Stimulated activated effector memory CD8-positive, alpha-beta T cell treated with anti-CD3 and anti-CD28 coated beads, Interleukin-12 subunit alpha, Interleukin-12 subunit beta, amount 100 ng/mL, for 72 hours (primary cell): Measurements from ENCODE around the gene ANAPC2.
A peak's percentile ranks its signal among the peaks of the same experiment; 100 is the strongest.

Experiments
- ATAC-seq: fragments of 150-1000 bp; cut with Tn5 transposase; 2 replicates; pipeline ENCODE4 v1.10.0; 2021
- DNase-seq, 2 donors: peaks; one replicate each; pipeline ENCODE4 v3.0.0; 2021 to 2022; ENCODE audit warnings: low spot score in 2 of 2
- H3K27ac Mint-ChIP-seq: one replicate; pipeline ENCODE4 v1.8.0; 2022; ENCODE audit warnings: mild to moderate bottlenecking, mixed read lengths
- H3K36me3 Mint-ChIP-seq: one replicate; pipeline ENCODE4 v1.8.0; 2022; ENCODE audit warnings: mild to moderate bottlenecking, mixed read lengths
- H3K4me1 Mint-ChIP-seq: one replicate; pipeline ENCODE4 v1.8.0; 2022; ENCODE audit warnings: mixed read lengths
- H3K4me3 Mint-ChIP-seq: one replicate; pipeline ENCODE4 v1.8.0; 2022; ENCODE audit warnings: mild to moderate bottlenecking, mixed read lengths
- H3K9me3 Mint-ChIP-seq: one replicate; pipeline ENCODE4 v1.8.0; 2022; ENCODE audit warnings: mixed read lengths

Gene ANAPC2

DNA sequence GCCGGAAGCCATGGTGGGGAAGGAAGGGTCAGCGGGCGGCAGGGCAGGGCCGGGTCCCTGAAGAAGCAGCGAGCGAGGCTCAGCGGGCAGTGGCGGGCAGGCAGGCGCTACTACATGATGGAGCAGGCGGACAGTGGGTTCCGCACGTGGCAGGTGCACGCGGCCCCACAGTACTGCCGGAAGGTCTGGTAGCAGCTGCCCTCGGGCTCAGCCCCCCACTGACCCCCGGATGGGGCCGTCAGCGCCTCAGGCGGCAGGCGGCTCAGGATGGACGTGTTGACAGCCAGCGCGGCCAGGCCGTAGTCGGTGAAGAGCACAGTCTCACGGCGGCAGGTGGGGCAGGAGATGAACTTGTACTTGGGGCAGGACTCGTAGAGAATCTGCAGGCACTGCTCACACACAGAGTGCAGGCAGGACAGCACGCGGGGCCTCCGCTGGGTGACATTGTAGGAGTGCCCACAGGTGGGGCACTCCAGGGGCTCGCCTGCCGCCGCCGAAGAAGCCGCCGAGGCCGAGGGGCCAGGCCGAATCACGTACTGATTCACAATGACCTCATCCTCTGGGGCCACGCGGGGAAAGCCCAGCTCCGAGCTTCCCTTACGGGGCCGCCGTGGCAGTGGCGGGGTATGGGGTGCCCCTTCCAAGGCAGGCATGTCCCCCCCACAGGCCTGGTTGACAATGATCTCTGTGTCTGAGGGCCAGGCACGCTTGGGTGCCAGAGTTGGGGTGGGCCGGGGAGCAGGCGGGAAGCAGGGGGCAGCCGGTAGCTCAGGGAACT is 32.1 kb upstream of the ANAPC2 start:
- no peak for ATAC-seq
- Mint-ChIP-seq H3K4me3 (peak overlapping the region; percentile 38), H3K4me1 (peaks cover 9% of the 10 kb centered on the region), H3K27ac (no peak overlapping the region), H3K36me3 (peaks cover 7% of the 10 kb centered on the region), H3K9me3 (no peaks in the 10 kb centered on the region)
- DNase-seq, result no peak

DNA sequence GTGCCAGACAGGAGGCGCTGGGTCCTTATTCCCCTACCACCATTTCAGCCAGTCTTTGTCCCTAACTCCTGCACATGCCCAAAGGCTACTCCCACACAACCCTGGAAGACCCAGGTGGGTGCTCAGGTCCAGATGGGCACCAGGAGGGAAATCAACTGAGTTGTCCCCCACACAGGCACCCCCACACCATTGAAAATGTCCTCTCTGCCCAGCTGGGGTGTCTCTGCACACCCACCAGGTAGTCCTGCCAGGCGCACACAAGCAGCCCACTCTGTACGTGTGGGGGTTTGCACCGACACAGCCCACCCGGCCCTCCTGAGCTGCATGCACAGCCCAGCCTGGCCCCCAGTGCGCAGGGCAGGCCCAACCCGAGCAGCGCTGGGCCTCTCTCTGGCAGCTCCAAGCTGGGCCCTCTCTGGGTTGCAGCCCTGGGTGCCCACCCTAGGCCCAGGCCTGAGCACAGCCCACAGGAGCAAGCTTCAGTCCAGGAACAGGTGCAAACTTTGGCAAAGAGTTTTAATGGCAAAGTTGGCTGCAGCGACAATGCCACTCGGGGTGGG is 31.5 kb upstream of the ANAPC2 start:
- no peak overlapping the region for H3K27ac Mint-ChIP-seq
- DNase-seq, result no peak

DNA sequence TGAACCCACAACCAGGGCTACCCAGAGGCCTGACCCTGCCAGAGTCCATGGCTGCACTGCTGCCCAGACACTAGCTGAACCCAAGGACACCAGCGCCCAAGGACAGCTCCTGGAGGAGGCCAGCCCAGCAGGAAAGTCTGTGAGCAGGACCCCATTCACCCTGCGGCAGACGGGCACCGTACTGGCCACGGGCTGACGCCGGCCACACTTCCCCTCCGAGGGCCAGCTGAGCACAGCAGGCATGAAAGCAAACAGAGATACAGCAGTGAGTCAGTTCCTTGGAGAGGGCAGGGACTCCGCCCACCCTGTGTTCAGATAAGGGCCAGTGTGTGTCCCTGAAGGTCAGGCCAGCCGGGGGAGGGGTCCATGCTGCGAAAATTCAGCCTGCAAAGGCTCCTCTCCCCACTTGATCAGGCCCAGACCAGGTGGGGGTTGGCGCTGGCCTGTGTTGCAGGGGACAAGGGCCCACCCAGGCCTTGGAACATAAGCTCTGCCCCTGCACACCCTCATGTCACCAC is 30.5 kb upstream of the ANAPC2 start:
- H3K27ac Mint-ChIP-seq, result no peak overlapping the region
- peaks cover 12% of the 10 kb centered on the region for H3K36me3 Mint-ChIP-seq
- no peak overlapping the region for H3K4me3 Mint-ChIP-seq
- H3K9me3 Mint-ChIP-seq, result no peaks in the 10 kb centered on the region
- no peak for DNase-seq
- H3K4me1 Mint-ChIP-seq, result peaks cover 9% of the 10 kb centered on the region
- ATAC-seq, result no peak

More for the DNA sequence above, 31.5 kb upstream of the ANAPC2 start:
- Mint-ChIP-seq H3K9me3 (no peaks in the 10 kb centered on the region), H3K4me3 (peak overlapping the region; percentile 38), H3K4me1 (peaks cover 9% of the 10 kb centered on the region), H3K36me3 (peaks cover 9% of the 10 kb centered on the region)
- no peak for ATAC-seq

DNA sequence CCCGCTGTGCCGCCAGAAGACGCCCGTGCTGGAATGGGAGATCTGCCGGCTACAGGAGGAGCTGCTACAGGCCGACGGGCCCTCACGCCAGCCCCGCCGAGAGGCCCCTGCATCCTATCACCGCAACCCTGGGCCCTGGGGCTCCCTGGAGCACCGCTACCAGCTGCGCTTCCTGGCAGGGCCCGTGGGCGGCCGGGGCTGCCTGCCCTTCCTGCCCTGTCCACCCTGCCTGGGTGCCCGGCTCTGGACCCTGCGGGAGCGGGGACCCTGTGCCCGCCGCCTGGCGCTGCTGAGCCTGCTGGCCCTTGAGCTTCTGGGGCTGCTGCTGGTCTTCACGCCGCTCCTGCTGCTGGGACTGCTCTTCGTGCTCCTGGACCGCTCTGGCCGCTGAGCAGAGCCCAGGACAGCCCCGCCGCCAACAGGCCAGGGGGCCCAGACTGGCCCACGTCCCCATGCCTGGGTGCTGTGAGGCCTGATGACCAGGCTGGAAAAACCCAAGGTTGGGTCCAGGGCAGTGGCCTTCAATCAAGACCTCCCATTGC is 29.9 kb upstream of the ANAPC2 start:
- Mint-ChIP-seq H3K4me1 (peaks cover 9% of the 10 kb centered on the region), H3K27ac (no peak overlapping the region), H3K4me3 (no peak overlapping the region), H3K9me3 (no peaks in the 10 kb centered on the region), H3K36me3 (peaks cover 8% of the 10 kb centered on the region)
- no peak for DNase-seq
- ATAC-seq, result no peak

DNA sequence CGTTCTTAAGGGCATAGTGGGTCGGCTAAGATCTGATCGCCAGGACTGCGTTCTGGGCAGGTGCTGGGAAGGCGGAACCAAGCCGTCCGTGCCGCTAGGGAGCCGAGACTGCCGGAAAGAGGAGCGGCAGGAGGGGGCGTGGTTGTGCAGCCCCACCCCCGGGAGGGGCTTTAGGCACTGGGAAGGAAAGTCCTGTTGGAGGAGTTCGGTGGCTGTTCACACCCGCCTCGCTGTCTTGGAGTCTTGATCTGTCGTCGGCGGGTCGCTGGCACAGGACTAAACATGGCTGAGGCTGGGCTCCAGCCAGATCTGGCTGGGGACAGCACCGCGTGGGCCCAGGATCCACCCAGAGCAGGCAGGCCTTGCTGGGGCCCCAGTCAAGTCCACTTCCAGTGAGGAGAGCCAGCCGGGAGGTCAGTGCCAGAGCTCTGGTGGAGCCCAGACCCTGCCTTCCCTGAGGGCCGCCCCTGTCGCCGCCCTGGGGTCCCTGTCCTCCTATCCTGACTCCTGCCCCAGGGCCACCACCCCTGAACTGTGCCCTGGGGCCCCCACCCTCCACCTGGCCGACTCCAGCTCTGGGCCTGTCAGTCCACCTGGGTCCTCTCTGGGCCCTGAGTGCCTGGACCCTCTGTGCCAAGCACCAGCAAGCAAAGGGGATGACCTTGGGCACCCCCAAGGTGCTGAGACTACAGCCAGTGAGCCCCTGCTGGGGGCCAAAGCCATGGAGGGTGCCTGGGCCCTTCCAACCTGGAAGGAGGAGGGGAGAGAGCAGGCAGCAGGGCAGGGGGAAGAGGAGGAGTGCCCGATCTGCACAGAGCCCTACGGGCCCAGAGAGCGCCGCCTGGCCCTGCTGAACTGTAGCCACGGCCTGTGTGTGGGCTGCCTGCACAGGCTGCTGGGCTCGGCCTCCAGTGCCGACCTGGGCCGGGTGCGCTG is 29.2 kb upstream of the ANAPC2 start:
- DNase-seq, result no peak
- no peak overlapping the region for H3K27ac Mint-ChIP-seq
- H3K4me3 Mint-ChIP-seq, result no peak overlapping the region
- peaks cover 6% of the 10 kb centered on the region for H3K36me3 Mint-ChIP-seq
- peaks cover 4% of the 10 kb centered on the region for H3K4me1 Mint-ChIP-seq
- ATAC-seq, result no peak
- H3K9me3 Mint-ChIP-seq, result no peaks in the 10 kb centered on the region

DNA sequence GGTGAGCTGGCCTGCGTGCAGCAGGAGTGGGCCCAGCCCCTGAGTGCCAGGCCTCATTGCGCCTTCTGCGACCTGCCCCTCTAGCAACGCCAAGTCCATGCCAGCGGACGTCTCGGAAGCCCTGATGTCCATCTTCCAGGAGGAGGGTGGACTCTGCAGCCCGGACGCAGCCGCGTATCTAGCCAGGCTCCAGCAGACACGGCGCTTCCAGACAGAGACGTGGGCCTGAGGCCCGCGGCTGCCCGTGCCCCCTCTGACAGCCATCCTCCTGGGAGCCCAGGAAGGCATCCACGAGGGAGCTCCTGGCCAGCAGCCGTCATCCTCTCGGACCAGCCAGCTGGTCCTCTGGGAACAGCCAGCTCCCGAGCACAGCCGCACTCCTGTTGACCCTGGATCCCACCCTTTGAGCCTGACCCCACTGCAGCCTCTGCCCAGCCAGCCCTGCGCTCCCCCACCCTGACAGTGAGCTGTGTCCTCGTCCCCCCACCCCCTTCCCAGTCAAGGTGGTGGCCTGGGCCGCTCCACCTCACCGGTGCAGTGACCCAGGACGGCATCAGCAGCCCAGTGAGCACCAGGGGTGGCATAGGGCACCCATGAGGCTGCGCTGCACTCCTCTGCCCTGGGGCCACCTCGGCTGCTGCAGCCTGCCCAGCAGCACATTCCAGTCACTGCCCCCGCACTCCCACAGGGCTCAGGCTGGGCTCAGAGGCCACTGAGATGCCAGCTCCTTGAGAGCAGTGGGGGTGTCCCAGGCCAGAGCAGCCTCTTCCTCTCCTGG is 28.0 kb upstream of the ANAPC2 start:
- Mint-ChIP-seq H3K4me3 (no peak overlapping the region), H3K9me3 (no peaks in the 10 kb centered on the region), H3K36me3 (peaks cover 6% of the 10 kb centered on the region), H3K4me1 (peaks cover 4% of the 10 kb centered on the region), H3K27ac (no peak overlapping the region)
- ATAC-seq, result no peak
- DNase-seq, result no peak

DNA sequence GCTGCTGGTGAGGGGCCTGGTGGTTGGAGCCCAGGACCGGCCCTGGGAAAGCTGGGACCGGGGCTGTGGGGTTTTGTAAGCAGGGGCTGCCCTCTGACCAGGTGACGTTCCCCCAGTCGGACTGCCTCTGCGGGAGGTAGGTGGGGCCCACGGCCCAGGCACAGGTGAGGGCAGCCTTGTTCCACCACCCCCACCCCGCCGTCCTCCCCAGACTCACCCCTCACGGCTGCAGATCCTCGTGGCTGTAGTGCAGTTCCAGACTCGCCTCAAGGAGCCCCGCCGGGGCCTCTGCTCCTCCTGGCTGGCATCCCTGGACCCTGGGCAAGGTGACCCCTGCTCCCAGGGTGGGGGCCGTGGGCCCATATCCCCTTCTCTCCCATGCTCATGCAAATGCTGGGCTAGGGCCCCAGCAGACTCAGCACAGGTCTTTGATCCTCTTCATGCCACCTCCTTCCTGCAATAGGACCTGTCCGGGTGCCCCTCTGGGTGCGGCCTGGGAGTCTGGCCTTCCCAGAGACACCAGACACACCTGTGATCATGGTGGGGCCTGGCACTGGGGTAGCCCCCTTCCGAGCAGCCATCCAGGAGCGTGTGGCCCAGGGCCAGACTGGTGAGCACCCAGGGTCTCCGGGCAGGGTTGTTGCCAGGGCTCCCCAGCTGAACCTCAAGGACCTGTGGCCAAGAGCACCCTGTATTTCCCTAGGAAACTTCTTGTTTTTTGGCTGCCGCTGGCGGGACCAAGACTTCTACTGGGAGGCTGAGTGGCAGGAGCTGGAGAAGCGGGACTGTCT is 27.0 kb upstream of the ANAPC2 start:
- Mint-ChIP-seq H3K27ac (no peak overlapping the region), H3K9me3 (no peaks in the 10 kb centered on the region)

DNA sequence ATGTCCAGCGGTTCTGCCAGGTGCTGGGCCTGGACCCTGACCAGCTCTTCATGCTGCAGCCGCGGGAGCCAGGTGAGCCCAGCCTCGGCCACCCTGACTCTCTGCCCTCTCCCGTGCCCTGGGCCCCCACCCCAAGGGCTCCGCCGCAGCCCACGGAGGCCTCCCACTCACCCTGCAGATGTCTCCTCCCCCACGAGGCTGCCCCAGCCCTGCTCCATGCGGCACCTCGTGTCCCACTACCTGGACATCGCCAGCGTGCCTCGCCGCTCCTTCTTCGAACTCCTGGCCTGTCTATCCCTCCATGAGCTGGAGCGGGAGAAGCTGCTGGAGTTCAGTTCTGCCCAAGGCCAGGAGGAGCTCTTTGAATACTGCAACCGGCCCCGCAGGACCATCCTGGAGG is 26.3 kb upstream of the ANAPC2 start:
- peaks cover 22% of the 10 kb centered on the region for H3K36me3 Mint-ChIP-seq
- H3K4me1 Mint-ChIP-seq, result no peaks in the 10 kb centered on the region
- no peak overlapping the region for H3K27ac Mint-ChIP-seq
- DNase-seq, result no peak
- no peak for ATAC-seq
- H3K9me3 Mint-ChIP-seq, result no peaks in the 10 kb centered on the region
- H3K4me3 Mint-ChIP-seq, result no peak overlapping the region

More for the DNA sequence above, 27.0 kb upstream of the ANAPC2 start:
- Mint-ChIP-seq H3K4me3 (no peak overlapping the region), H3K4me1 (peaks cover 4% of the 10 kb centered on the region), H3K36me3 (peaks cover 14% of the 10 kb centered on the region)
- ATAC-seq (no peak), DNase-seq (no peak)

DNA sequence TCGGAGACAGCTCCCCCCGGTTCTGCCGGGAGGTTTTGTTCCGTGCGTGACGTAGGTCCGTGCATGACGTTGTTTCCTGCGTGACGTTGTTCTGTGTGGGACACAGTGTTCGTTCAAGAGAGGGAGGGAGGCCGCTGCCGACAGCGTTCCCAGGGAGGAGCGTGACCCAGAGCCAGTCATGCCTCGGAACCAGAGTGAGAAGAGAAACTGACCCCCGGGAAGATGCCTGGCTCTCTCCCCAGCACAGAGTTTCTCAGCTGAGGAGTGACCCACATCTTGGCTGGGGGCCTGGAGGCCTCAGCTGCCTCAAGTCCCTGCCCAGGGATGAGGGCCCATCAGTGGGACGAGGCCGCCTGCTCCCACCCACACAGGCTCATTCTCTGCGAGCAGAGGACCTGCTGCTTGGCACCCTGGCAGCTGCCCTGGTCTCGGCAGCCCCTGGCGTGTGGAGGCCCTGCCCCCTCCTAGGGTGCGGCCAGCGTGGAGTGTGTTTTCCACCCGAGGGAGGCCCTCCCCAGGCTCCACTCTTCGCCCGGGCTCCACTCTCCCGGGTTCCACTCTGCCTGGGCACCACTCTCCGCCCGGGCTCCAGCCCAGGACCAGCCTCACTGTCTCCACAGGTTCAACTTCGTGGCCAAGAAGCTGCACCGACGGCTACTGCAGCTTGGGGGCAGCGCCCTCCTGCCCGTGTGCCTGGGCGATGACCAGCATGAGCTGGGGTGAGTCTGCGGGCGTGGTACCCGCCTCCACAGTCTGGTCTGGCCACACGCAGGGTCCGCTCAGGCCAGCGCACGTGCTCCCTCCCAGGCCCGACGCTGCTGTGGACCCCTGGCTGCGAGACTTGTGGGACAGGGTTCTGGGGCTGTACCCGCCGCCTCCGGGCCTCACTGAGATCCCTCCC is 25.1 kb upstream of the ANAPC2 start:
- no peak overlapping the region for H3K27ac Mint-ChIP-seq
- DNase-seq, result no peak
- no peak overlapping the region for H3K4me3 Mint-ChIP-seq
- H3K9me3 Mint-ChIP-seq, result no peaks in the 10 kb centered on the region
- H3K4me1 Mint-ChIP-seq, result no peaks in the 10 kb centered on the region
- ATAC-seq, result no peak
- peaks cover 32% of the 10 kb centered on the region for H3K36me3 Mint-ChIP-seq

DNA sequence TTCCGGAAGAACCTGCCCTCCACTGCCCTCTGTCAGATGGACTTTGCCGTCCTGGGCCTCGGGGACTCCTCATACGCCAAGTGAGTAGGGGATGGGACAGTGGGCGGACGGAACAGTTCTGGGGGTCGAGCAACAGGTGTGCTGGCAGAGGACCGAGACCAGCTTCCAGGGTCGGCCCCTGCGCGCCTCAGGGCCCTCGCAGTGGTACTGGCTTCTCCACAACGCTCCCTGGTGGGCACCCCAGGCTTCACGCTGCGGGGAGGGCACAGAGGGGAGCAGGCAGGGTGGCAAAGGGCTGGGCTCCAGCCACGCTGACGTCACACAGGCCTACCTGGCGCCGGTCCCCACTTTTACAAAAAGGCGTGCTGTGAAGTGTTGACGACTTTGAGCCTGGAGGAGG is 24.2 kb upstream of the ANAPC2 start:
- no peak for ATAC-seq
- Mint-ChIP-seq H3K4me3 (no peak overlapping the region), H3K9me3 (no peaks in the 10 kb centered on the region), H3K4me1 (peaks cover 2% of the 10 kb centered on the region), H3K27ac (no peak overlapping the region), H3K36me3 (peaks cover 41% of the 10 kb centered on the region)
- DNase-seq, result no peak

DNA sequence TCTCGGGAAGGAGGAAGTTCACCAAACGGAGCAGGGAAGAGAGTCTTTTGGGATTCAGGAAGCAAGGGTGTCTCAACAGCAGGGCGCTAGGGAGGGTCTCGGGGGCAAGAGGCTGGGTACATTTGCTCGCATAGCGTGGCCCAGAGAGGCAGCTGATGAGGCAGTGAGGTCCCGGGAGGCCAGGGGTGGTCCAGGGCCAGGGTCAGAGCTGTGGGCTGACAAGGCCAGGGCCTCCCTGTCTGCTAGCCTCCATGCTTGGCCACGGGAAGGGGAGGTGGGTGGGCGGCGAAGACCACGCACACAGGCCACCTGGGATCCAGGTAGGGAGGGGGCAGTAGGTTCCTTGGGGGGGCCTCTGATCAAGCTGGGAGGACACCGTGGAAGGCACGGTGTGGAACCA is 23.2 kb upstream of the ANAPC2 start:
- H3K27ac Mint-ChIP-seq, result no peak overlapping the region
- peaks cover 12% of the 10 kb centered on the region for H3K4me1 Mint-ChIP-seq
- ATAC-seq (no peak), DNase-seq (no peak)
- no peak overlapping the region for H3K4me3 Mint-ChIP-seq
- no peaks in the 10 kb centered on the region for H3K9me3 Mint-ChIP-seq
- H3K36me3 Mint-ChIP-seq, result peaks cover 48% of the 10 kb centered on the region

DNA sequence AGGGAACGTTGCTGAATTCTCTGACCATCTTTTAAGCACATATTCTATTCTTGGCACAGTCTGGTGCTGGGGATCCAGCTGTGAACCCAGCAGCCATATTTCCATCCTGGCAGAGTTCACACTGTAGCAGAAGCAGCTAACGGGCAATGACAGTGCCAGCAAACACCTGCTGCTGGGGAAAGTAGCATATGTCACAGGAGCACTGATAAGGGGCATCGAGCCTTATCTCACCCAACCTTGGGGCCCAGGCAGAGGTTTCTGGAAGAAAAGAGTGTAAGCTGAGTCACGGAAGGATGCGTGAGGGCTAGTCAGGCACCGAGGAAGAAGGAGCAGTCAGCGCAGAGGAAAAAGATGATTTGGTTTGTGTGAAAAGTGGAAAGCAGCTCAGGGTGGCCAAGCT is 18.2 kb upstream of the ANAPC2 start:
- Mint-ChIP-seq H3K4me1 (peaks cover 40% of the 10 kb centered on the region), H3K36me3 (peaks cover 58% of the 10 kb centered on the region)

More for the DNA sequence above, 18.2 kb upstream of the ANAPC2 start:
- Mint-ChIP-seq H3K27ac (peak overlapping the region; percentile 97), H3K9me3 (no peaks in the 10 kb centered on the region), H3K4me3 (peak overlapping the region; percentile 94)
- no peak for DNase-seq
- ATAC-seq, result no peak
